SKM-1 treated with dmso at 0.1 percent for 144 hours (cell line): Measurements from ENCODE around the gene SCNM1.

Experiments
- DNase-seq: peaks from one replicate; lab custom pipeline; 2025; ENCODE audit not compliant: unreplicated experiment; lab: John Stamatoyannopoulos, UW

SCNM1 gene

GRCh38 chr1:151165738-151166504 lies at the start of gene SCNM1, which contains the start of gene LYSMD1:
SCNM1 (plus strand) TSS chr1:151166144; CDS start chr1:151166153, 9 bp downstream.
LYSMD1 (minus strand) TSS chr1:151165902; CDS start chr1:151165258, 644 bp downstream.
- DNase-seq: peak; percentile 100

DNA sequence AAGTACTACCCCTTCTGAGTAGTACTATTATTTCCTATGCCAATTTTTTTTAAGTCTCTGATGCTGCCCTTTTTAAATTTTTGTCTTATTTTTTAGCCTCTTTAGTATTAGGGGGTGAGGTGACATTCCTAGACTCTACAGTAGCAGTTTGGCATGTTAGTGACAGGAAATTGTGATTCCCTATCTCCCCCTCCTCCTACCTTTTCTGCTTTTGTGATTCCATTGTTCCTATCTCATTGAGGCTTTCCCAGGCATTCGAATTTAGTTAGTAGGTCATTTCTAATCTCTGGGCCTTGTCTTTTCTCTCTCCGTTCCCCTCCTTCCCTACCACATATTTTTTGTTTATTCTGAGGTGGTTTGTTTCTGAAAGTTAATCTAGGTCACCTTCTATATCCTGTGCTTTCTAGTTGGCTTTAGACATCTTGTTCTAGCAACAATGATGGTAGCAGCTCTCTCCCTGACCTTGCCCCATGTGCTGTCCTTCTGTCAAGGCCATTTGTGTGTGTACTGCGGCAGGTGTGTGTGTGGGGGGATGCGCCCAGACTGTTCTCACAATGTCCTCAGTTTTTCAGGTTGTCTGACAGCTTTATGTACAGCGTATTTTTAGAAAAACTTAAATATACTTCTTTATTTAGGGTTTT lies 41.1 kb upstream of the SCNM1 start:
- no peak for DNase-seq

GRCh38 chr1:151128800-151129199 lies 37.1 kb upstream of the SCNM1 start:
- DNase-seq: no peak

GRCh38 chr1:151130987-151131586 lies 34.9 kb upstream of the SCNM1 start:
- no peak for DNase-seq

GRCh38 chr1:151131701-151132334 lies 34.1 kb upstream of the SCNM1 start:
- DNase-seq: no peak

- DNase-seq: no peak
These were observed 33.5 kb upstream of the SCNM1 start for GRCh38 chr1:151132335-151133017.

- no peak for DNase-seq
These were observed 32.7 kb upstream of the SCNM1 start for GRCh38 chr1:151133018-151133806.

DNA sequence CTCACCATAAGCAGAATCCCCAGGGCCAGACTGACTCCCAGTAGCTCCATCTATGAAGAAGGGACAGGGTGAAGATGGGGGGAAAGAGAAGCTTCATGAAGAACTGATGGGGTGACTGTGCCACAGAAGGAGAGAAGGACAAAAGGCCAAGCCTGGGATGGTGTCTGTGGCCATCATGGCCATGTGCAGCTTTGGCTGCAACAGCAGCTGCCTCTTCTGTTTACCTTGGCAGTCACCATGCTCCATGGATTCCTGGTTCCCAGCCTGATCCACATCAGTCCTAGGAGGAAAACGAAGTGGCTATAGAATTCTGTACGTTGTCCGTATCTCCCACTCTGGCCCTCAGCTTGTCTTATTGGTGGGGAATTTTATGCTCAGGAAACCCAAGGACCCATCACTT lies 31.5 kb upstream of the SCNM1 start:
- DNase-seq: no peak

DNA sequence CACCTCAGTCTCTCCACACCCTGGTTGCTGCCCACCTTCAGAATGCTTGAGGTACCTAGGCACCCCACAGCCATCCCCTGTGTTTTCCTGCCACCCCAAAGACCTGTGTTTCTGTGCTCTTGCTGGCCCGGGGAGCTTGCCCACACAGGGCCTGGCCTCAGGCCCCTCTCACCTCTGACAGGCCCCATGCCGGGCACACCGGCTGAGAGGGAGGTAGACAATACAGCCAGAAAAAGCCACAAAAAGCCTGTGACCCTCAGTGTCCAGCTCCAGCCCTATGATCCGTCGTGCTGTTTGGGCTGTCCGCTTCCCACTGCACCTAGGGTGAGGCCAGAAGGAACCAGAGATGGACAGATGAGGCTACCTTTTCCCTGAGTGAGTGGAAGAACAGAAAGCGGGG lies 31.0 kb upstream of the SCNM1 start:
- no peak for DNase-seq

DNA sequence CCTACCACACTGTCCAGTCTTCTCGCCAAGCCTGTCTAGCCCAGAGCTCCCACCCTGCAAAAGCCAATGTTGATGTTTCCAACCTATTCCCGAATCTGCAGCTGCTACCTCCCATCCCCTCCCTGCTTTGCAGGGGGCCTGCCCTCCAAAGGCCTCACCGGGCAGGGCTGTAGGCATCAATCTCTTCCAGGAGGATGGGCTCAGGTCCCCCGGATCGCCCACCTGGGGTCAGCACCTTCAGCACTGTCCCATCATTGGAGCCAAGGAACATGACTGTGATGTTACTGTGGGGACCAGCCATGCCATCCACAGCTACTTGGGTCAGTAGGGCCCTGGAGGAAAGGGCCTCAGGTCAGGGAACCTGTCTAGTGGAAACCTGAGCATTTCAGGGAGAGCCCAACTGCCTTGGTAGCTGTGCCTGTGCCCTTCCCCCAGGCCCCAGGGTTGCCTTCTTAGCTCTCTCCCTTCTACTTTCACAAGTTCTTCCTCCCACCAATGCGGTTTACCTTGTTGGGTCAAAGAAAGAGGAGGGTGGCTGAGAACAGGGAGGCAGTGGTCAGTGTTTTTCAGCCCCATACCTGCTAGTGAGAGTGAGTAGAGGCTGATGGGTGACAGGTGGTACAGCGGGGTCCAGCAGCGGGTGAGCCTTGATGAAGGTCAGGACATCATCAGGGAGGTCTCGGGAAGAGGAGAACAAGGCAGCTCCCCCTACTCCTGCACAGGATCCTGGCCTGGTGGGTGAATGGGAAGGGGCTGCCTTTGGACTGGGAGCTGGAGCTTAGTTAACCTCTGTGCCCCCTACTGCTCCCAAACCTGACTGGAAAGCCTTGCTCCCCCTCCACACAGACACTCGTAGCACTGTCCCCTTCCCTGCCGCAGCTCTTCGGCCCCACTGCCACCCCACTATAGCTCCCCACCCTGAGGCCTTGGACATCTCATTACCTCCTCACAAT lies 30.2 kb upstream of the SCNM1 start:
- no peak for DNase-seq

DNA sequence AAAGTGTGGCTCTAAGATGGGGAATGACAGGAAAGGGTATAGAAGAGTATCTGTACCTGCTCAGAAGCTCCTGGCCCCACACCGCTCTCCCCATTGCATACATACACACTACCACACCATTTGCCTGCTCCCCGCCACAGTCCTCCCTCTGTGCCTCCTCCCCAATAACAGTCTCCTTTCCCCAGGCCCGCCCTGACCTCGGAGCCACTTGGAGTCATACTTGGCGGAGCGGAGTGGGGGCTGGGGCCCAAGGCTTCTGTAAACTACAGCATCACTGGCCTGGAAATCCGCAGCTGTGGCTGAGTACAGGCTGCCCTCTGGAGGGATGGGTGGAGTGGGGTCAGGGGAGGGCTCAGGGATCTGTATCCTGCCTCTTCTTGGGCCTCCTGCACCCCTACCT lies 28.2 kb upstream of the SCNM1 start:
- no peak for DNase-seq

DNA sequence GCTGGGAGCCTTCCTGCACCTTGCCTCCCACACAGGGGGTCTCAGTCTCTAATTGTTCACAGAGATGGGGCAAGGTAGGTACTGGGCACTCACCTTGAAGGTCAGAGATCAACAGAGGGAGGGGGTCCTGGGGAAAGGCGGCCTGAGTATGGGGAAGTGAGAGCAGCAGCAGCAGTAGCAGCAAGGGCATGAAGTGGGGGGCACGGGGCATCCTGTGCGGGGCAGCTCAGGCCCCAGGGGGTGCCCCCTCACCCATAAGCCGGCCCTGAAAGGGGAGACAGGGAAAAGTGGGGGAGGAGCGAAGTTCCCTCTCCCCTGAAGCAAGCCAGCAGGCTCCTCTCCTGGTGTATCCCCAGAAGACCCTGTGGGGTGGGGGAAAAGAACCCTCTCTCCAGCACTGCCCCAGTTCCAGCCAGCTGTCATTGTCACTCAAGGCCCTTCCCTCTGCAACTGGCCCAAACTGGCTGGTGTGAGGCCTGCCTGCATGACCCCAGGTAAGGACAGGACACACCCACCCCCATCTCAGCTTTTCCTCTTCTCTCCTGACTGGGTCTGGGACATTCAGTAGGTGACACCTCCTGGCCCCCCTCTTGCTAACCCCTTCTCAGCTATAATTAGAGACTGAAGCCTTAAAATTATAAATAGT lies 23.4 kb upstream of the SCNM1 start:
- no peak for DNase-seq

DNA sequence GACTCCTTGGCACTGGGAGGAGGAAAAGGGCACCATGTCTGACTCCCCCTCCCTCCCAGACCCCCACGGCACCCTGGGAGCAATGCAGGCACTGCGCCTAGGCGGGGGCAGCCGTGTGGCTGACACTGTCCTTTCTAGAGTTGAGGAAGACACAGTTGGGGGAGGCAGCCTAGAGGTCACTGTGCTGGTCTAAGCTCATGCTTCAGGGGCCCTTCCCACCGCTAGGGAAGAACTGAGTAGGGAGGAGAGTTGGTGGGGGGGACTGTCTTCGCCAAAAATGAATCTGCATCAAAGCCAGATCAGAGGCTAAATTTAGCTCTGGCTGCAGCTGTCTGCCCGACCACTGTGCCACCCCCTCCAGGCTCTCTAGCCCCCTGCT lies 22.9 kb upstream of the SCNM1 start:
- no peak for DNase-seq

DNA sequence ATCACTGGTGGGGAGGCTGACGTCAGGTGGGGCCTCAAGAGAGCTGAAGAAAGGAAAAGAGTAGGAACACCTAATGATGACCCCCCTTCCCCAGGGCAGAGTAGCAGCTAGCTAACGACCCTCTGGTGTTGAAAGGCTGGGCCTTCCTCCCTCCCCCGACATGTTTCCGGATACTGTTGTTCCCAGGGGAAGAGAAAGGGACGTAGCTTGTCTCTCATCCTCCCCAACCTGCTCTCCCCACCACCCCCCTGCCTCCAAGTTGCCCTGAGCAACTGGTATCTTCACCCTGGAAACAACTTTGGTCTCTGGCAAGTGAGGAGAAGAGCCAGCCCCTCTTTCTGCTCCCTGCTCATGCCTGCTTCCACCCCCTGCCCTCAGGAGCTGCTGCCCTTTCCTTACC lies 22.0 kb upstream of the SCNM1 start:
- no peak for DNase-seq

- no peak for DNase-seq
These were observed 21.3 kb upstream of the SCNM1 start for GRCh38 chr1:151144474-151145303.

- no peak for DNase-seq
These were observed 20.5 kb upstream of the SCNM1 start for GRCh38 chr1:151145304-151146071.

DNA sequence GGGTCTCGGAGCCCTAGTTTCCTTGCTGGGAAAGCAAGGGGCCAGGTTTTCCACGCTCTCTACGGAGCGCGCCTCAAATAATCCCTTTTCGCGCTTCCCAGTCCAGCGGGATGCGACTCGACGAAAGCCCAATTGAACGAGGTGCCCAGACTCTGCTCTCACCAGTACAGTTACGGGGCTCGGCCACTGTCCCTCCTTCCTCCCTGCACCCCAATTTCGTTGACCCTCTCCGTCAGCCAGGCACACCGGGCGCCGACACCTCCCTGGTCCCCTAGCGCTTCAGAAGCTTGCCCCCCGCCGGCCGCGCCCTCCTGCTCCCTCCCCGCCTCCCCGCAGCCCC lies 19.9 kb upstream of the SCNM1 start:
- DNase-seq: no peak
